HL-60/S4 treated with phorbol 12-myristate 13-acetate at 8.2 ng/mL for 4 days and 3 days (cell line): ENCODE measurements around the gene COG5.

ENCODE experiments used
- in situ Hi-C: fragments of 300-500 bp; cut with MboI; formaldehyde crosslinking; loops from 2 replicates; pipeline ENCODE4 v1.15.0; 2022; ENCODE audit warnings: low sequenced_read_pairs

Gene COG5

DNA sequence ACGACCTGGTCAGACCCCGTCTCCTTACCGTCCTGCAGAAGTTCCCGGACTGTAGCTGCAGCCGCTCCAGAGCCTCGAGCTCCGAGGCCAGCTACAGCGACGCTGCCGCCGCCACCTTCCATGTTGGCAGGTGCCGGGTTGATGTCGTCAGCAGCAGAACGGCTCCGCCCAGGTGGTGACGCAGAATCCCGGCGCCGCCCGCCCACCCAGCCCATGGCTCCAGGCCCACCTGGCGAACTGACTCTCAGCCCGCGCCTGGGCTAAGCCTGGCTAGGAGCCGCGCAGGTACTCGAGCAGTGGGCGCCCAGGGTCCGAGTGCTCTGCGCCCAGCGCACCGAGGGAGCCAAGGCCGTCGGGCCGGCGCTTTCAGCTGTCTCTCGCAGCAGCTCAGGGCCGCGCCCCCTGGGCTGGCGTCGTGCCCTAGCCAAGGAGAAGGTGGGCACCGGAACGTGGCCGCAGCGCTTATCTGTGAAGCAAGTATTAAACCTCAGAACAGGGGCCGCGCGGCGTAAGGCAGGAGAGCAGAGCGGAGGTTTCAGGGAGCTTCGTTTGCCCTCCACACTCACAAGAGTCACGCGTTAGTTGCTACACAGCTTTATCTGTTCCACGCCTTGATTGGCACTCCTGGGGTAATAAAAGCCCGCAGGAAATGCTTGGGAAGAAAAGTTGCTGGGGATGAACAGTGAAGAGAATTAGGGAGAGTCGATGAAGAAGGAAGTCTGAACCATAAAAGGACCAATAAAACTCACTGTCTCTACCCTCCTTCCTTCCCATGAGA, at the start of gene COG5, which contains the start of gene DUS4L:
Gene COG5, minus strand, starts transcription at position 146 of the 778 bp plus-strand sequence. Its CDS starts 24 bp downstream, at position 122.
Gene DUS4L, plus strand, starts transcription at position 197 of the 778 bp plus-strand sequence. CDS start 3,100 bp downstream, outside the sequence.
- in situ Hi-C loops = no loop called here

DNA sequence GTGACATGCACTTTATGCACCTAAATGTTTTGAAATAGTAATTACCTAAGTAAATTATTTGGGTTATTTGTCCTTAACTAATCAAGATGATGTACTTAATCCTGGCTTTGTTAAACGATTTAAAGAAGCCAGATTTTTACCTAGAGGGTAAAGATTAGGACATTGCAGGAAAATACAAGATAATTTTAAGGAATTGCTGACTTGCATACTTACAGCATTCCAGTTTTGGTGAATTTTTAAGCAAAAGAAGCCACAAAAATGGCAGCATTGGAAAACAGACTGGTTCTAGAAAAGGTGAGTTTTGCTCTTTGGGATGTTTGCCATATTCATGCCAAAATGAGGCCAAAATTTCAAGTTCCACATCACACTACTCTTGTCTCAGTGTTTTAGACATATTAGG, 49.7 kb upstream of the COG5 start:
- in situ Hi-C loops = no loop called here

DNA sequence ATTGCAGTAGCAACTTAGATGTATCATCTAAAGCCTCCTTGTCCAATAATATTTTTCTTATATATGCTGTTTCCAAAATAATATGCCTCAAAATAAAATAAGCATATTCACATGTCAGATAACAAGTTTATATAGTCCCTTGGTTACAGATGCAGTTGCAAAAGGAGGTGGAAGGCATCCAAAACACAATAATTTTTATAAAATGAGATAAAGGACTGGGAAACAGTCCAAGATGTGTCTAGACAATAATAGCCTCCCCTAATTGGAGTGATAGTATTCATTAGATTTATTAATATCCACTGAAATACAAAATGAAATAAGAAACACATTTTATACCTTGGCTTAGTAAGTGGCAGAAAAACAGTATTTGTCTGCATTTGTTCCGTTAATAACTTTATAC, 46.6 kb upstream of the COG5 start:
- in situ Hi-C loops = no loop called here

DNA sequence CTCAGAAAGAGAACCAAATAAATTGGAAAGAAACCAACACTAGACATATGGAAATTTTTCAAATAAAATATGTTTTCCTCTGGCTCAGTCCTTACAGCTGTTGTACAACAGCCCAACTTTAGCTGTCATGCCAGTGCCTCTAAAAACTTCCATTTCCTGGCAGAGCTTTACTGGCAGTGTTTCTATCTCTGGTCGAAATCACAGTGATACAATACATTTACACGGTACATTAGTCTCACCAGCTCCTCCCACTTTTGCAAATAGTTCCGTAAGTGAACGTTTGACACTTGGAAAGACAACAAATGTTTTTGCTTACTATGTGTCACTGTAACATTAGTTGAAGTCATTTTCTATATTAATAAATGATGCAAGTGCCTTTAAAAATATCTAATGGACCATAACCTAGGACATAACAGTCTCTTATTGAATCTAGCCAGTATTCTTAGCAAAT, 46.1 kb upstream of the COG5 start:
- in situ Hi-C loops = no loop called here

DNA sequence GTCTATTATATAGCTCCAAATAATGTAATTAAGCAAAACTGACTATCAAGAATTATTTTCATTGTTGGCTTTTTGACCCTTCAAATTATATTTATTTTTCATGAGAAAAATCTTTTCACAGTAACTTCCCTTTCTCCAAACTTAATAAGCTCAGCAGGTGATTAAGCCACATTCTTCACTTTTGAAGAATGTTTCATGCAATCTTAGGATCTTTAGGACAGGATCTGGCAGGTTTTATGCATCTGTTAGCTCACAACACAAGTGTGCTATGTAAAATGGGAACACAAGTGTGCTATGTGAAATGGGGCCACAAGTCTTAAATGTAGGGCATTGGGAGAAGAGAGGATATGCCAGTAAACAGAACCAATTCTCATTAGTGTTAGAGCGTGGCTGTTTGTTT, 42.6 kb upstream of the COG5 start:
- in situ Hi-C loops = no loop called here

DNA sequence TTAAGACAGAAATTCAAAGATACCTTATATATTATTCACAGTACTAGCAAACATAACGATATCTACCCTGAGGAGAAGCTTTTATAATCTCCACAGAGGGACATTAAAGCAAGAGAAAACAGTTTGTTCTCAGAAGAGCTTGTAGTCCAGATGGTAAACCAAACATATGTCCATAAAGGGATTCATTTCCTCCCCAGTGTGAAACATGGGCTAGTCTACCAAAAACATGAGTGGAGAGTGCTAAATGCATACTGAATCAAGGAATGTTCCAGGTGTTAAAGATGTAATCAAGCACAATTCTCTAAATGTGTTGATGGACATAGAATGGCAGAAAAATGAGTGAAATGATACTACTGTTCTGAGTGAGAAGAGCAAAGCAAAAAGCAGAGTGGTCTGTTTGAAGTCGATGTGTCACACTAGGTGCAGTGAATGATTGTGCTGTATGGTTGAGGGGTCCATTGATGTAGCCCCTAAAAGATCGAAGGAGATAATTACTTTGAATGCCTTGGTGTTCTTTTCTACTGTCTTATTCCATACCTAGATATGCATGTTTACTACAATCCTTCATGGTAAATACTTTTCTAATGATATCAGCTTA, 41.6 kb upstream of the COG5 start:
- in situ Hi-C loops = no loop called here

DNA sequence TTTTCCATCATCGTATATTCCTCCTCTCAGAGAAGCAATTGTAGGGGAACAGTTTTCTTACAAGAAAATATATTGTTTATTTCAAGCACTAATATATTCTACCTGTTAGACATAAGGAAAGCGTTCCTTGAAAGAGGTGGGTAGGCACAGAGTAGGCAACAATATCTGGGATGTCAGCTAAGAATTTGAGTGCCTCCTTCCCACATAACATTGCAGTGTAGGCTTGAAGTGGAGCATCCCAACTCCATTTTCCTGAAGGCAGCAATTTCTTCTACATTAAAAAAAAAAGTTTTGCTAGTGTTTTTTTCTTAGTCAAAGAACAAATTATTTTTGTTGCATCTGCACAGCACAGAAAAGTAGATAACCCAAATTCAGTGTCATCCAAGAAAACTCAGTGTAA, 37.1 kb upstream of the COG5 start:
- in situ Hi-C loops = no loop called here

DNA sequence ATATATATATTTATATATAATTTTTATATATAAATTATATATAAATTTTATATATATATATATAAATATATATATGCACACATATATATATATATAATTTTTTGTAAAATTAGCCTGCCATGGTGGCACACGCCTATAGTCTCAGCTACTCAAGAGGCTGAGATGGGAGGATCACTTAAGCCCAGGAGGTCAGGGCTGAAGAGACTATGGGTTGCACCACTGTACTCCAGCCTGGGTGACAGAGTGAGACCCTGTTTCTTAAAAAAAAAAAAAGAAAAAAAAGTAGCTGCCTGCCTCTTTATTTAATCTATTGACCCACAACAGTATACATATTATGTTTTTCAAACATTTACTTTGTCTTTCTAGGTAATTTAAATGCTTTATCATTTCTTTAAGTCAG, 35.5 kb upstream of the COG5 start:
- in situ Hi-C loops = no loop called here

DNA sequence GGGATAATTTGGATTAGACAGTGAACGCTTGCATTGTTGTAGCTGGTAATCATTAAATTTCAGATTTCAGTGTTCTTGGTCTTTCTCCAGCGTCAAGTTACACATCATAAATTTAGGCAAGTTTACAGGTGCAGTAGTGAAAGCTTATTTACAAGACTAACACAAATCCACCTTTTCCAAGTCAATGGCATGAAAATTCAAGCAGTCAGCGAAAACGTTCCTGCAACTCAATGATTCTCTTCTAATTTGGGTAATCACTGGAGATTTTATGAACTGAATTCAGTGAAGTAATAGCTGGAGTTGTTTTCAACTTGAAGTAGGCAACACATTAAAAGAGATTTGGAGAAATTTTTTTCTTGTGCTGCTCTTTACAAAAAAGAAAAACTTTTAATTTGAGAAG, 34.2 kb upstream of the COG5 start:
- in situ Hi-C loops = no loop called here

DNA sequence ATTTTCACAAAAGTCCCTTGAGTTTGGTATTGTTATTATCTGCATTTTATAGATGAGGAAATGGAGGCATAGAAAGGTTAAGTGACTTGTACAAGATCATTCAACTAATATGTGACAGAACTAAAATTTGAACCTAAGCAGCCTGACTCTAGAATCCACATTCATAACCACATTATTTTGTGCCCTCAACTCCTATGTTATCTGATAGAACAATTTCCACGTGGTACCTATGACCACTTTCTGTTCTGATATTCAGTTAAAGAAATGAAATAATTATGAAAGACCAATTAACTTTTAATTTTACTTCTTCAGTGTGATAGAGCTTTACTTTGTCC, 33.8 kb upstream of the COG5 start:
- in situ Hi-C loops = no loop called here

DNA sequence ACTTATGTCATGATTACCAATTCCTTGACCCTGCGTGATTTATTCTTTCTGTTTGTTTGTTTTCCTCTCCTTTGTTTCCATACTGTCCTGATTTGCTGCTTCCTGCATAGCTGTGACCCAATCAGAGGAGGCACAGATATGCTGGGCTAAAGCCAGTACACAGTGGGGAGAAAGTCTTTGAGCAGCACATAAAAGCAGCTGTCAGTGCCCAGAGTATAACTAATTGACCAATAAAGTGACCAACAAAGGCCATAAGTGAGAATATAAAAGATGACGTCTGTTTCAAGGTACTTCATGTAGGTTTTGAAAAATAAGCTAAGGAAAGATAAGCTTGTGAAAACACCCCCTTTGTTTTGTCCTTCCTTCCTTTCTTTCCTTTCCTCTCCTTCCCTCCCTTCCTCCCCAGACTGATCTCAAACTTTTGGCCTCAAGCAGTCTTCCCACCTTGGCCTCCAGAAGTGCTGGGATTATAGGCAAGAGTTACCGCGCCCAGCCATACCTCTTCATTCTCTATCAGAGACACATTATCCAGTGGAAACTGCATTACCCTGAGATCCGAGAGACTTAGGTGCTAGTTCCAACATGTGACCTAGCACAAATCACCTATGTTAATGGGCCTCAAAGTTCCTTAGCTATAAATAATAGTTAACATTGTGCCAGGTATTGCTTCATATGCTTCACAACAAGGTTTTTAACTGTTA, 33.3 kb upstream of the COG5 start:
- in situ Hi-C loops = no loop called here

DNA sequence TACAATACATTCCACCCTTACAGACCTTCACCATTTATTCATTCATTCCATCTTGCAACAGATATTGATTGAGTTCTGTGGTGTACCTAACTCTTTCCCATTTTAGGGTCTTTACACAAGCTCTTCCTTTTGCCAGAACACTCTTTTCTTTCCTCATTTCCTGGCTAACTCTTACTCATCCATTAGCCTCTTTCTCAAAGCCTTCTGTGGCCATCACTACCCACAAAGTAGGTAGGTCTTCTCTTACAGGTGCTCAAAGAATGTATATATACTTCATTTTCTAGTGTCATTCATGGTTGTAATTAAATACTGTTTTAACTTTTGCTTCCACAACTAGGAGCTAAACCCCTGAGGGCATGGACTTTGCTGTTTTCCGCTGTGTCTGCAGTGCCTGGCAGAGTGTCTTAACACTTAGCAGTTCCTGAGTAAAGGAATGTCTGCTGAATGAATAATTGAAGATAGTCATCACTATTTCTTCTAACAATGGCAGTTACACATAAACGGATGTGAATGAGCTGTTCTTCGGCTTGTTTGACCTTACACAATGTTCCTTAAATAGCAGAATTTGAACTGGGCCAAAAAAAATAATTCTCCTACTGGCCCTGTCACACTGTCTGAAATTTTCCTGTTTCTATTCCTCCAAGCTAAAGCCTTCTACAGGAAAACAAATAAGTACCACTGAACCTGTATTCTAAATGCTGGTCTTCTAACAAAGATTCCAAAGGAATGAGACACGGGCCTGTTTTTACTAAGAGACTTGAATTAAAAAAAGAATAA, 31.4 kb upstream of the COG5 start:
- in situ Hi-C loops = no loop called here

DNA sequence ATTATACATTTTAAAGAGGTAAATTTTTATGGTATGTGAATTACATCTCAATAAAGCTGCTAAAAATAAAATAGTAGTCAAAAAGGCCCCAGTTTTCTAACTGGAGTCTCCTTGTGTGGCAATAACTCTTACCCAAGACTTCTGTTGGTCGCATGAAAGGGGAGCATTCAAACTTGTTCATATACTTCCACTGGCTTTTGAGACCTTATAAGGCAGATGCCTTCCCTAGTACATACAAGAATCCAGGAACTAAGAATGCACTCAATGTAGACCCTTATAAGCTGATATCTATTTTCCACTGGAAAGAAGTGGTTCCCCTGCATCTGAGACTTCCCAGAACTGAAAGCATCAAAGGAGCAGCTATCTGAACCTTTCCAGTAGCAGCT, 29.3 kb upstream of the COG5 start:
- in situ Hi-C loops = no loop called here

DNA sequence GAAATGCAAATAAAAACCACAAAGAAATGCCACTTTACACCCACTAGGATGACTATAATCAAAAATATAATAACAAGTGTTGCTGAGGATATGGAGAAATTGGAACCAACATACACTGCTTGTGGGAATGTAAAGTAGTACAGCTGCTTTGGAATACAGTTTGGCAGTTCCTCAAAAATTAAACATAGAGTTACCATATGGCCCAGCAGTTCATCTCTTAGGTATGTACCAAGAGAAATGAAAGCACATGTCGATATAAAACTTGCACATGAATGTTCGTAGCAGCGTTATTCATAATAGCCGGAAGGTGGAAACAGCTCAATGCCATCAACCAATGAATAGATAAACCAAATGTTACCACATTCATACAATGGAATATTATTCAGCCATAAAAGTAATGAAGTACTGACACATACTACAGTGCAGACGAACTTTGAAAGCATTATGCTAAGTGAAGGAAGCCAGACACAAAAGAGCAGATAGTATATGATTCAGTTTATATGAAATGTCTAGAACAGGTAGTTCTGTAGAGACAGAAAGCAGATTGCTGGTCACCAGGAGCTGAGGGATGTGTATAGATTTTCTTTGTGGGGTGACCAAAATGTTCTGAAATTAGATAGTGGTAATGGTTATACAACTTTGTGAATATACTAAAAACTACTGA, 28.8 kb upstream of the COG5 start:
- in situ Hi-C loops = no loop called here

DNA sequence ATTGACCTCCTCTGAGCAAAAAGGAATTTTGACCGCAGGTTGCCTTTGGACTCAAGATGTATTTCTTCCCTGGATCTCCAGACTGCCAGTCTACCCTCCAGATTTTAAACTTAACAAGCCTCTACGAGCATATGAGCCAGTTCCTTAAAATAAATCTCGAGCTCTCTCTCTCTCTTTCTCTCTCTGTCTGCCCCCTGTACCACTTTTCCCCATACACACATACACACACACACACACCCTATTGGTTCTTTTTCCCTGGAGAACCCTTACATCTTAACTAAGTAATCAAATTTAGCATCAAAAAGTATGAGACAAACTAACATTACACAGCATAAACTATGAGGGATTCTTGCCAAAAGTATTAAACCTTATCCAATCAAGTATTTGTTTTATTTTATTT, 27.7 kb upstream of the COG5 start:
- in situ Hi-C loops = no loop called here

DNA sequence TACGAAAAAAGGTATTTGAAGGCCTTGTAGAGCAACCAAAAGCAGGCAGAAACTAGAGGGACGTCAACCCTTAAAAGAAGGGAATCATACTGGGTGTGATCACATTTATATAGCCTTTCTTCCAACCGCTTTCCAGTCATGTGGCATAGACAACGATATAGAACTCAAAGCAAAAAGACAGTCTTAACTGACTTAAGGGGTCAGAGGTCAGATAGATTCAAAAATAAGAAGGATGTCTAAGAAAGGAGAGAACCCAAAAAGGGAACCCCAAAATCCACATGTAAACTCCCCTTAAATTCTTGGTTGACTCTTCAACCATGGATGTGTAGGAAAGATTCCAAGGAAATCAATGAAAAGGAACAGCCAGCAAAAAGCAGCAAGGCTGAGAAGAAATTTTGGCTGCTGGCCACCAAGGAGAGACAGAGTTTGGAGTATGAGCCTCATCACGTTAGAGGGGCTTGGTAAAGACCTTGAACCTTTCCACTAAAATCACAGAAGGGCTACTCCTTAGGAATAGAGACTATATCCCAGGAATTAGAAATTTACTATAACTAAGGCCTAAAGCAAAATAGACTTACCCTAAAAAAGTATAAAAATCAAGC, 24.9 kb upstream of the COG5 start:
- in situ Hi-C loops = no loop called here

DNA sequence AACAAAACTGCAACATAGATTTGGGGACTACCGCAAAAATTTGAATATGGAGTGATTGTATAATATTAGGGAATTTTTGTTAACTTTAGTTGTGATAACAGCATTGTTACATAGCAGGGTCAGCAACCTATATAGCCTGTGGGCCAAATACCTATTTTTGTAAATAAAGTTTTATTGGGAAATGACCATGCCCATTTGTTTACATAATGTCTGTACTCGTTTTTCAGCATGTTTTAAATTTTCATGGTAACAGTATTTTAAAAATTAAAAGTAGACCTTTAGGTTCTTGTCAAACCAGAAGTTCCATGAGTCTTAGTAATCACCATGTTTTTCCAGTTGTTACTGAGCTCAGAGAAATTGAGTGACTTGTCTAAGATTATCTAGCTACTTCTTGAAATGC, 21.0 kb upstream of the COG5 start:
- in situ Hi-C loops = no loop called here

DNA sequence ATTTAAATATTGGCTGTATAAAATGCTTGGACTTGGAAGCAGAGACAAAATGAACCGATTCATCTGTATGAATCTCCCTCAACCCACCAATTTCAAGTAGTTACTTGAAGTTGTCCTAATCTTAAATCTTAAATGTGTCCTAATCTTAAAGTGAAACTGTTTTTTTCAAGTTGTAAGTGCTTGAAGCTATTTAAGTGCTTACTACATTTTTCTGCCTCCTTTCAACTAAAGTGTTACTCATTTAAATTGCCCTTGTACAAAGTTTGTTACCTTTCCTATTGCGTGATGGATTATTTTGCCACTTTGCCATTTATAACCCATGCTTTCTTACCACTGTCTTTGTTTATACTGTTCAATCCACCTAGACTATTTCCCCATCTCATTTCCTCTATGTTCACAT, 19.2 kb upstream of the COG5 start:
- in situ Hi-C loops = no loop called here

DNA sequence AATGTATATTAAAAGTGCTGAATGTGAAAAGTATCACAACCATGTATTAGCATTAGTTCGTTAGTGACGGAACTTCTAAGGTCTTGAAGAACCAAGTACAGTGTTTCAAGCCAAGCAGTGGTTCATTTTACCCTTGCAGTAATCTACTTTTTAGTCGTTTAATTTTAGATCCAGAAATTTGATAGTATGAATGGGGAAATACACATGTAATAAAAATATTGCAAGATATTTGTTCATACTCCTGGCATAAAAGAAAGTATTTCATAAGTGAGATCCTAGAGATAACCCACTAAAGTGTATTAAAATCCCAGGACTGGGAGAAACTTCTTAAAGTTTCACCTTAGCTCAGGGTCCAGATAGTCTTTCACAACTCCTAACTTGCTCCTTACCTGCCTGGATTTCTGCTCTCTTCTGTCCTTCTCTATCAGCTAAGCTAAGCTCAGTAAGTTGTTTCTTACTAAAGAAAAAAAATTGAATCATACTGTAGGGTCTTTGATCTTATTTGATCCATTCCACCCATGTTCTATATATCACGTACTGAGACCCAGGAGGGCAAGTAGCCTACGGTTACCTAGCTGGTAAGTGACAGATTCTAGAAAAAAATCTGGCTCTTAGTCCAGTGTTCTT, 17.8 kb upstream of the COG5 start:
- in situ Hi-C loops = no loop called here
